HG02798 (cell line): ENCODE measurements around the gene PTGS2.
A peak's percentile ranks its signal among the peaks of the same experiment; 100 is the strongest.

ENCODE experiments used
- ATAC-seq: cut with Tn5 transposase; IDR thresholded peaks from one replicate; pipeline ENCODE4 v1.9.1; 2021; ENCODE audit warnings: mild to moderate bottlenecking; ENCODE audit not compliant: unreplicated experiment, poor library complexity

PTGS2 gene

DNA sequence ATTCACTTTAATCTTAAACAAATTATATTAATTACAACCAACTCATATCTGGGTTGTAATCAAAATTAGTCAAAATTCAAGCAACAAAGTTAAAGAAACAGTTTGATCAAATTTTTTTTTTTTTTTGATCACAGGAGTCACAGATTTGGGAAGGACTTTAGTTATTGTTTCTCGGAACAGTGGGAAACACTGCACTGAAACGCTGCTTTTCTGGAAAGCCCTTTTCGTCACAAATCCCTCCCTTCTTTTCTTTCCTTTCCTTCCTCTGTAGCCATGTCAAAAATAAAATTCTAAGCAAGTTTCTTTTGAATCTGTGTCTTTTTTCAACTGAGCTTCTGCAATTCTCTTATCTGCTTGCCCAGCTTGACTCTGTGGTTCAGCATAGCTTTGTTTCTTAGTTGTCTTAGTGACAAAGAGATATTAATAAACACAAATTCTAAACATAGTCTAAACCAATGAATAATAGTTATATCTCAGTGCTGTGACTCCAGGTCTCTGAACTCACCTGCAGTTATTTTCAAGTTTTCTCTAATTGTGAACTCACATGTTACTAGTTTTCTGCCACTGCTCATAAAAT, 53.8 kb downstream of the PTGS2 start:
- ATAC-seq, result peak; percentile 49

DNA sequence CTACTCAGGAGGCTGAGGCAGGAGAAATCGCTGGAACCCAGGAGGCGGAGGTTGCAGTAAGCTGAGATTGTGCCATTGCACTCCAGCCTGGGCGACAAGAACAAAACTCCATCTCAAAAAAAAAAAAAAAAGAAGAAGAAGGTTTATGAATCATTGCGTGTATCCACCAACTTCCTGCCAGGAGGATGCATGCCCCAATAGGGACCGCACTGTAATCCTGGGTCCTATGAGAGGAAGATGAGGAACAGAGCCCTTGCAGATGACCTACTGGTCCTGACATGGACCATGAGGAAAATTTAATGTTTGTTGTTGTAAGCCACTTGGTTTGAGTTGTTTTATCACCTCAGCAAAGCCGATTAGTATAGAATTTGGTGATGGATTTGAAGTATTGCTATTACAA, 56.7 kb downstream of the PTGS2 start:
- ATAC-seq, result no peak
